Neuronal stem cell (in vitro differentiated cells): ENCODE results near the gene MIP.
"Not testable (repeated sequence)": the region's sequence is repeated elsewhere in the genome, so short reads cannot be mapped to it uniquely, and the experiment has no call there.

Experiments
- DNase-seq: peaks from one replicate; pipeline ENCODE4 v3.0.0-alpha.2; 2013; ENCODE audit warnings: low spot score
- H2AFZ ChIP-seq: one replicate; pipeline ENCODE4 v1.6.1; 2013; ENCODE audit warnings: mild to moderate bottlenecking, low read length, inconsistent platforms
- H2AK5ac ChIP-seq: 2 replicates; pipeline ENCODE4 v1.6.1; 2013; ENCODE audit warnings: low read depth, mild to moderate bottlenecking, inconsistent platforms, low read length, moderate library complexity, mixed read lengths
- H2BK120ac ChIP-seq: 2 replicates; pipeline ENCODE4 v1.6.1; 2013; ENCODE audit warnings: low read depth, mild to moderate bottlenecking, inconsistent platforms, low read length, moderate library complexity, mixed read lengths
- H2BK12ac ChIP-seq: one replicate; pipeline ENCODE4 v1.6.1; 2013; ENCODE audit warnings: low read length, inconsistent platforms
- H2BK15ac ChIP-seq: 2 replicates; pipeline ENCODE4 v1.6.1; 2013; ENCODE audit warnings: mild to moderate bottlenecking, low read length, inconsistent platforms, mixed read lengths
- H2BK5ac ChIP-seq: one replicate; pipeline ENCODE4 v1.6.1; 2013; ENCODE audit warnings: inconsistent platforms, mild to moderate bottlenecking, low read length, moderate library complexity
- H3K14ac ChIP-seq: one replicate; pipeline ENCODE4 v1.6.1; 2013; ENCODE audit warnings: low read length, inconsistent platforms
- H3K18ac ChIP-seq: 2 replicates; pipeline ENCODE4 v1.6.1; 2013; ENCODE audit warnings: low read length, inconsistent platforms
- H3K23ac ChIP-seq: 2 replicates; pipeline ENCODE4 v1.6.1; 2013; ENCODE audit warnings: low read depth, mild to moderate bottlenecking, mixed read lengths, low read length, inconsistent platforms; ENCODE audit not compliant: poor library complexity
- H3K27ac ChIP-seq: replicated peaks from 3 replicates; pipeline ENCODE4 v1.5.1; 2013; ENCODE audit warnings: low read length, inconsistent platforms
- H3K27me3 ChIP-seq, 3 experiments: 2 replicates each; pipeline ENCODE4 v1.6.1; 2013; ENCODE audit warnings: low read length in 3 of 3, mild to moderate bottlenecking in 2 of 3, inconsistent platforms in 1 of 3, low read depth in 1 of 3, mixed read lengths in 1 of 3, moderate library complexity in 1 of 3; ENCODE audit not compliant: control insufficient read depth in 3 of 3, insufficient read depth in 3 of 3
- H3K36me3 ChIP-seq, 2 donors: replicated peaks in 1 of 2; 2 replicates each; pipeline ENCODE4 v1.6.1; 2013; ENCODE audit warnings: low read length in 2 of 2; ENCODE audit not compliant: control insufficient read depth in 2 of 2, insufficient read depth in 2 of 2
- H3K4ac ChIP-seq: 2 replicates; pipeline ENCODE4 v1.6.1; 2013; ENCODE audit warnings: inconsistent platforms, mild to moderate bottlenecking, low read length, moderate library complexity
- H3K4me1 ChIP-seq, 2 donors: 1 replicate in 1 of 2; 2 replicates in 1 of 2; pipeline ENCODE4 v1.6.1; 2013; ENCODE audit warnings: low read length in 2 of 2, low read depth in 1 of 2; ENCODE audit not compliant: control insufficient read depth in 2 of 2, insufficient read depth in 1 of 2
- H3K4me2 ChIP-seq: one replicate; pipeline ENCODE4 v1.6.1; 2013; ENCODE audit warnings: mild to moderate bottlenecking, low read length, inconsistent platforms; ENCODE audit not compliant: insufficient read depth, poor library complexity, severe bottlenecking
- H3K4me3 ChIP-seq, 2 donors: 2 replicates each; pipeline ENCODE4 v1.5.1; 2013; ENCODE audit warnings: low read length in 2 of 2, mild to moderate bottlenecking in 2 of 2, inconsistent platforms in 1 of 2, moderate library complexity in 1 of 2
- H3K79me1 ChIP-seq: one replicate; pipeline ENCODE4 v1.6.1; 2013; ENCODE audit warnings: low read depth, mild to moderate bottlenecking, inconsistent platforms, low read length, moderate library complexity
- H3K9ac ChIP-seq: one replicate; pipeline ENCODE4 v1.6.1; 2013; ENCODE audit warnings: mild to moderate bottlenecking, low read depth, low read length, inconsistent platforms; ENCODE audit not compliant: poor library complexity
- H3K9me3 ChIP-seq, 2 donors: replicated peaks in 1 of 2; 2 replicates each; pipeline versions ENCODE3 to v1.6.1; 2013; ENCODE audit warnings: low read length in 2 of 2, mild to moderate bottlenecking in 2 of 2, inconsistent platforms in 1 of 2, low read depth in 1 of 2, mixed read lengths in 1 of 2, moderate library complexity in 1 of 2; ENCODE audit not compliant: control insufficient read depth in 2 of 2, insufficient read depth in 1 of 2
- H4K8ac ChIP-seq: one replicate; pipeline ENCODE4 v1.6.1; 2013; ENCODE audit warnings: low read depth, mild to moderate bottlenecking, inconsistent platforms, low read length, moderate library complexity
- H4K91ac ChIP-seq: one replicate; pipeline ENCODE4 v1.6.1; 2013; ENCODE audit warnings: low read length, low read depth, mild to moderate bottlenecking, inconsistent platforms; ENCODE audit not compliant: poor library complexity
- WGBS, 2 donors: extraction: QIAGEN DNeasy Blood & Tissue Kit; methylation state at CpG; one replicate each; pipeline ENCODE4 v1.1.7; 2013; ENCODE audit warnings: missing lambda C conversion rate in 2 of 2, mixed read lengths in 1 of 2; ENCODE audit not compliant: insufficient read length in 2 of 2, insufficient replicate concordance in 1 of 2; ENCODE audit errors: extremely low coverage in 2 of 2; 5-methylcytosine and 5-hydroxymethylcytosine counted together

MIP gene

GRCh38 chr12:56496704-56497103 lies 42.2 kb upstream of the MIP start:
- not testable (repeated sequence) for H2BK120ac ChIP-seq, H4K91ac ChIP-seq, H2BK15ac ChIP-seq, H3K36me3 ChIP-seq, H3K4ac ChIP-seq, H4K8ac ChIP-seq, H3K27me3 ChIP-seq, H3K14ac ChIP-seq, DNase-seq, H3K9ac ChIP-seq, H3K23ac ChIP-seq, H3K4me1 ChIP-seq, H2AFZ ChIP-seq, H3K4me3 ChIP-seq, H3K27ac ChIP-seq, H3K79me1 ChIP-seq, H2BK12ac ChIP-seq, H2BK5ac ChIP-seq, H3K4me2 ChIP-seq, H2AK5ac ChIP-seq, H3K18ac ChIP-seq
- H3K9me3 ChIP-seq, result peaks cover 0 to 19% of the 10 kb centered on the region in 2 donors
- no CpG with 5 or more reads among the region's 17 CpGs for WGBS, 2 donors

DNA sequence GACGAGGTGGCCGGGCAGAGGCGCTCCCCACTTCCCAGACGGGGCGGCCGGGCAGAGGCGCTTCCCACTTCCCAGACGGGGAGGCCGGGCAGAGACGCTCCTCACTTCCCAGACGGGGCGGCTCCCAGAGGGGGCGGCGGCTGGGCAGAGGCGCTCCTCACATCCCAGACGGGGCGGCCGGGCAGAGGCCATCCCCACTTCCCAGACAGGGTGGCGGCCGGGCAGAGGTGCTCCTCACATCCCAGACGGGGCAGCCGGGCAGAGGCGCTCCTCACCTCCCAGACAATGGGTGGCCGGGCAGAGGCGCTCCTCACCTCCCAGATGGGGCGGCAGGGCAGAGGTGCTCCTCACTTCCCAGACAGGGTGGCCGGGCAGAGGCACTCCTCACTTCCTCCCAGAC lies 40.0 kb upstream of the MIP start:
- not testable (repeated sequence) for H3K9ac ChIP-seq, H3K23ac ChIP-seq, H2AFZ ChIP-seq, H3K18ac ChIP-seq, H3K4ac ChIP-seq, H3K14ac ChIP-seq, H3K4me3 ChIP-seq, H2BK120ac ChIP-seq, H2BK15ac ChIP-seq, H3K36me3 ChIP-seq, H3K27ac ChIP-seq, H2BK5ac ChIP-seq, H2BK12ac ChIP-seq, H2AK5ac ChIP-seq, DNase-seq, H4K91ac ChIP-seq, H3K4me2 ChIP-seq, H3K27me3 ChIP-seq, H4K8ac ChIP-seq, H3K4me1 ChIP-seq, H3K79me1 ChIP-seq
- WGBS, 2 donors, result no CpG with 5 or more reads among the region's 27 CpGs
- peaks cover 2 to 17% of the 10 kb centered on the region in 2 donors for H3K9me3 ChIP-seq

DNA sequence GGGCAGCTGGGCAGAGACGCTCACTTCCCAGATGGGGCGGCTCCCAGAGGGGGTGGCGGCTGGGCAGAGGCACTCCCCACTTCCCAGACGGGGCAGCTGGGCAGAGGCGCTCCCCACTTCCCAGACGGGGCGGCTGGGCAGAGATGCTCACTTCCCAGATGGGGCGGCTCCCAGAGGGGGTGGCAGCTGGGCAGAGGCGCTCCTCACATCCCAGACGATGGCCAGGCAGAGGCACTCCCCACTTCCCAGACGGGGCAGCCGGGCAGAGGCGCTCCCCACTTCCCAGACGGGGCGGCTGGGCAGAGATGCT lies 39.6 kb upstream of the MIP start:
- H3K4me1 ChIP-seq, H3K4me2 ChIP-seq, H2AK5ac ChIP-seq, H3K18ac ChIP-seq, H2BK120ac ChIP-seq, H3K4me3 ChIP-seq, H2BK5ac ChIP-seq, H3K36me3 ChIP-seq, H3K79me1 ChIP-seq, H3K27ac ChIP-seq, H2BK12ac ChIP-seq, H4K8ac ChIP-seq, H3K23ac ChIP-seq, H3K14ac ChIP-seq, H2BK15ac ChIP-seq, DNase-seq, H3K9ac ChIP-seq, H3K27me3 ChIP-seq, H4K91ac ChIP-seq, H2AFZ ChIP-seq, H3K4ac ChIP-seq: not testable (repeated sequence)
- no CpG with 5 or more reads among the region's 15 CpGs for WGBS, 2 donors
- H3K9me3 ChIP-seq, result peaks cover 3 to 17% of the 10 kb centered on the region in 2 donors

DNA sequence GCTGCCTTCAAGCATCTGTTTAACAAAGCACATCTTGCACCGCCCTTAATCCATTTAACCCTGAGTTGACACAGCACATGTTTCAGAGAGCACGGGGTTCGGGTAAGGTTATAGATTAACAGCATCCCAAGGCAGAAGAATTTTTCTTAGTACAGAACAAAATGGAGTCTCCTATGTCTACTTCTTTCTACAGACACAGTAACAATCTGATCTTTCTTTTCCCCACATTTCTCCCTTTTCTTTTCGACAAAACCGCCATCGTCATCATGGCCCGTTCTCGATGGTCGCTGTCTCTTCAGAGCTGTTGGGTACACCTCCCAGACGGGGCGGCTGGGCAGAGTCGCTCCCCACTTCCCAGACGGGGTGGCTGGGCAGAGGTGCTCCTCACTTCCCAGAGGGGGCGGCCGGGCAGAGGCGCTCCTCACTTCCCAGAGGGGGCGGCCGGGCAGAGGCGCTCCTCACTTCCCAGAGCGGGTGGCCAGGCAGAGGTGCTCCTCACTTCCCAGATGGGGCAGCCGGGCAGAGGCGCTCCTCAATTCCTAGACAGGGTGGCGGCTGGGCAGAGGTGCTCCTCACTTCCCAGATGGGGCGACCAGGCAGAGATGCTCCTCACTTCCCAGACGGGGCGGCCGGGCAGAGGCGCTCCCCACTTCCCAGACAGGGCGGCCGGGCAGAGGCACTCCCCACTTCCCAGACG lies 39.1 kb upstream of the MIP start:
- not testable (repeated sequence) for H2BK15ac ChIP-seq, H4K8ac ChIP-seq, H3K27ac ChIP-seq, H2BK120ac ChIP-seq, H3K4me2 ChIP-seq, H4K91ac ChIP-seq, H2BK12ac ChIP-seq, H3K4me3 ChIP-seq, H3K36me3 ChIP-seq, H3K4ac ChIP-seq, H2AK5ac ChIP-seq, H3K14ac ChIP-seq, H3K18ac ChIP-seq, H3K79me1 ChIP-seq, H3K4me1 ChIP-seq, H2BK5ac ChIP-seq, H3K9ac ChIP-seq, H2AFZ ChIP-seq, H3K23ac ChIP-seq, DNase-seq
- H3K9me3 ChIP-seq, result peaks cover 8 to 17% of the 10 kb centered on the region in 2 donors
- WGBS, 2 donors, result no CpG with 5 or more reads among the region's 31 CpGs
- peaks cover 0 to 14% (median 5%) of the 10 kb centered on the region in 3 experiments for H3K27me3 ChIP-seq
